Stimulated activated naive CD8-positive, alpha-beta T cell treated with anti-CD3 and anti-CD28 coated beads, Interleukin-15, amount 100 ng/mL, for 72 hours (primary cell): ENCODE data around the gene OLFM3.

Experiments used
- ATAC-seq: fragments of 150-1000 bp; cut with Tn5 transposase; 2 replicates; pipeline ENCODE4 v1.10.0; 2021; ENCODE audit warnings: mild to moderate bottlenecking, moderate library complexity
- DNase-seq, 2 donors: peaks; one replicate each; pipeline ENCODE4 v3.0.0; 2021 to 2022
- H3K27ac Mint-ChIP-seq, 2 donors: one replicate each; pipeline ENCODE4 v1.8.0; 2022; ENCODE audit warnings: mild to moderate bottlenecking in 2 of 2, mixed read lengths in 2 of 2, moderate library complexity in 2 of 2
- H3K27me3 Mint-ChIP-seq: one replicate; pipeline ENCODE4 v1.8.0; 2022; ENCODE audit warnings: mixed read lengths
- H3K4me1 Mint-ChIP-seq: one replicate; pipeline ENCODE4 v1.8.0; 2022; ENCODE audit warnings: mild to moderate bottlenecking, mixed read lengths
- H3K4me3 Mint-ChIP-seq, 2 donors: one replicate each; pipeline ENCODE4 v1.8.0; 2022; ENCODE audit warnings: mild to moderate bottlenecking in 2 of 2, mixed read lengths in 2 of 2, moderate library complexity in 1 of 2
- H3K9me3 Mint-ChIP-seq, 2 donors: one replicate each; pipeline ENCODE4 v1.8.0; 2022; ENCODE audit warnings: mixed read lengths in 2 of 2

The OLFM3 gene

DNA sequence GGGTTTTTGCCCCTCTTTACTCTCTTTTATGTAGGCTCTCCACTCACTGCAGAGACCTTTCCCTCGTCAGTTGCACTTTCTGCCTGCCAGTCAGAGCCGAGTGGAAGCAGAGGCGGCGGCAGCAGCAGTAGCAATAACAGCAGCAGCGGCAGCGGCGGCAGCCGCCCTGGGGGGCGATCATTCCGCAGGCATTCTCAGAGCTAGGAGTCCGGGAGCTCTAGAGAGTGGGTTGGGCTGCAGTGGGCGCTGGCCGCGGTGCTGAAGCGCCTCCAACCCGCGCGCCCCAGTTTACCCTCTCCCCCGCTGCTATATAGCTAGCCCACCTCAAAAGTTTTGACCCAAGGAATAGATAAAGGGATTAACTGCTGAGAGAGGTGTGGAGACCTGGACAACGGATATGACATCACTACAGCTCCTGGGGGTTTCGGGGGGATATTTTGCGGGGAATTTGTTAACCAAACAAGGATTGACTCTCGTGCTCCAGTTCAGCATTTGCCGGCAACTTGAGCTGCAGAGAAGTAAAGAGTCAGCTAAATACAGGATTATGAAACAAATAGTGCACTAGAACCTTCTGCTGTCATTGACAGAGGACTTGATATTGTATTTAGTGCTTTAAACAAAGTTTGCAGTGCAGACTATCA lies at the start of gene OLFM3:
Gene OLFM3 (minus strand): TSS at position 102 of the 641 bp plus-strand sequence.
- Mint-ChIP-seq H3K27ac (no peak within 1 kb of the TSS), H3K9me3 (no peaks in the 10 kb centered on the region), H3K4me3 (no peak within 1 kb of the TSS), H3K27me3 (peaks cover 17% of the 10 kb centered on the region), H3K4me1 (no peaks in the 10 kb centered on the region)
- ATAC-seq (no peak), DNase-seq (no peak)

DNA sequence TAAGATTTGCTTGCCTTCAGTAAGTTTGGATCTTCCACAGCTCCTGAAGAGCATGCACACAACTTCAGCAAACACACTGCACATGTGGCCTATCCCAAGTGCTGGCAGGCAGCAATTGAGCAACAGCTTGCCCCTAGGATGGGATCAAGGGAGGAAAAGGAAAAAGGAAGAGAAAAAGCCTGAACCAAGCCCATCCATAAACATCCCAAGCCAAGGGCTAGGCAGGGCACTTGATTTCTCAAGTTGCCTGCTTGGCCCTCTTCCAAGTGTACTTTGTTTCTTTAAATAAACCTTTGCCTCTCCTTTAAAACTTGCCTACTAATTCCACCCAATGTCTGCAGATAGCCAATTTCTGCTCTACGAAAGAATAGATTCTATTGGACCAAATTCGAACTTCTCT lies 49.0 kb upstream of the OLFM3 start:
- Mint-ChIP-seq H3K4me1 (no peaks in the 10 kb centered on the region), H3K9me3 (no peaks in the 10 kb centered on the region), H3K27me3 (no peaks in the 10 kb centered on the region), H3K4me3 (no peak overlapping the region), H3K27ac (no peak overlapping the region)
- DNase-seq (no peak), ATAC-seq (no peak)

DNA sequence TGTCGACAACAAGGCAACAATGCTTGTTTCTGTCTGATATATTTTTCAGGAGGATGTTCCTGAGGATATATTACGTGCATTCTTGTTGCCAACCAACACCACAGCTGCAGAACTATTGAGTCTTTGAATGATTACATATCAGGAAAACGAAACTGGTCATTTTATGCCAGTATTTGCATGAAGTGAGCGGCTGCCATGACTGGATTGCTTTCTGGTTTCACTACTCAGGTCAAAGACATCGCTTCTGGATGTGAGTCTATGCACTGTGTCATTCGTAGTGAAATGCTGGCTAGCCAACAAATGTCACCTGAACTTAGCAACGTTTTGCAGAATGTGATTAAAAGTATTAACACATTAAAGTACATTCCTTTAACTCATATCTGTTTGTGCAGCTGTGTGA lies 35.8 kb upstream of the OLFM3 start:
- Mint-ChIP-seq H3K27ac (no peak overlapping the region), H3K4me1 (no peaks in the 10 kb centered on the region), H3K9me3 (no peaks in the 10 kb centered on the region), H3K4me3 (no peak overlapping the region), H3K27me3 (no peaks in the 10 kb centered on the region)
- ATAC-seq (no peak), DNase-seq (no peak)

DNA sequence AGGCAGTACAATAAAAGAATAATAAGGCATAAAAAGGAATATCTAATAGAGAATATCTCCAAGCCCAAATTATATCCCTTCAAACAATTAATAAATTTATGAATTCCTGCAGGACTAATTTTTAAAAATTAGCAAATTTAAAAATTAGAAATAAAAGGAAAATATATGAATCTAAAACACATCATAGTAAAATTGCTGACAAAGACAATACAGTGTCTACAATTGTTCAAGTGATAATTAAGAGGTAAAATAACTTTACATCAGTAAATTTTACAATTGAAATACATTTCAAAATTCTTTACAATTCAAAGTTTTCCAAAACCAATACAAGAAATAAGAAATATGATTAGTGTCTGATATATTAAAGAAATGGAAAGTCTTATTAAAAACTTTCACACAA lies 22.8 kb upstream of the OLFM3 start:
- Mint-ChIP-seq H3K4me1 (no peaks in the 10 kb centered on the region), H3K4me3 (no peak overlapping the region), H3K27ac (no peak overlapping the region), H3K27me3 (no peaks in the 10 kb centered on the region), H3K9me3 (peaks cover 0 to 7% of the 10 kb centered on the region in 2 donors)
- ATAC-seq (no peak), DNase-seq (no peak)

DNA sequence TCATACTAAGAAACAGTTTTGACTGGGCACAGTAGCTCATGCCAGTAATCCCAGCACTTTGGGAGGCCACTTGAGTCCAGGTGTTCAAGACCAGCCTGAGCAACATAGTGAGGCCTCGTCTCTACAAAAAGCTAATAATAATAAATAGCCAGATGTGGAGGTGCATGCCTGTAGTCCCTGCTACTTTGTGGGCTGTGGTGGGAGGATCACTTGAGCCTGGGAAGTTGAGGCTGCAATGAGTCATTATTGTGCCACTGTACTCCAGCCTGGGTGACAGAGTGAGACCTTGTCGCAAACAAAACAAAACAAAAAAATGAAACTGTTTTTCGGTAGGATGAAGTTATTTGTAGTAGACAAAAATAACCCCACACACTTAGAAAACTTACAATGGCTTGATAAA lies 19.0 kb upstream of the OLFM3 start:
- Mint-ChIP-seq H3K27me3 (no peaks in the 10 kb centered on the region), H3K27ac (no peak overlapping the region), H3K4me1 (no peaks in the 10 kb centered on the region), H3K4me3 (no peak overlapping the region), H3K9me3 (peaks cover 0 to 8% of the 10 kb centered on the region in 2 donors)
- no peak for ATAC-seq
- DNase-seq: no peak

DNA sequence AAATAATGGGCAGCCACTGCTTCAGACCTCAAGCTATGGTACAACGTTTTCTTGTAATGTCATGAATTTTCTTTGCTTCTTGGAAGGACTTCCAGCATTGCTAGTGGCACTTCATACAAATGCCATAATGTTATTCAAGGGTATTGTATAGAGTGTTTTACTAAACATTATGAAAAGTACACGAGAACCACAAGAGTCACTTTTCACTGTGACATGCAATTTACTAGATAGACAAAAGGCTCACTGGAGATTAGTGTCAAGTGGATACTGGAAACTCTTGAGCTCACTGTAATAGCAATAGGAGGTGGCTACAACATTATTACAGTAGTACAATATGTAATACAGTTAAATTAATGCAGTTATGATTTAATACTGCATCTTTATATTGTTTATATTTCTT lies 5.3 kb upstream of the OLFM3 start:
- no peak for DNase-seq
- H3K9me3 Mint-ChIP-seq: peaks cover 0 to 5% of the 10 kb centered on the region in 2 donors

DNA sequence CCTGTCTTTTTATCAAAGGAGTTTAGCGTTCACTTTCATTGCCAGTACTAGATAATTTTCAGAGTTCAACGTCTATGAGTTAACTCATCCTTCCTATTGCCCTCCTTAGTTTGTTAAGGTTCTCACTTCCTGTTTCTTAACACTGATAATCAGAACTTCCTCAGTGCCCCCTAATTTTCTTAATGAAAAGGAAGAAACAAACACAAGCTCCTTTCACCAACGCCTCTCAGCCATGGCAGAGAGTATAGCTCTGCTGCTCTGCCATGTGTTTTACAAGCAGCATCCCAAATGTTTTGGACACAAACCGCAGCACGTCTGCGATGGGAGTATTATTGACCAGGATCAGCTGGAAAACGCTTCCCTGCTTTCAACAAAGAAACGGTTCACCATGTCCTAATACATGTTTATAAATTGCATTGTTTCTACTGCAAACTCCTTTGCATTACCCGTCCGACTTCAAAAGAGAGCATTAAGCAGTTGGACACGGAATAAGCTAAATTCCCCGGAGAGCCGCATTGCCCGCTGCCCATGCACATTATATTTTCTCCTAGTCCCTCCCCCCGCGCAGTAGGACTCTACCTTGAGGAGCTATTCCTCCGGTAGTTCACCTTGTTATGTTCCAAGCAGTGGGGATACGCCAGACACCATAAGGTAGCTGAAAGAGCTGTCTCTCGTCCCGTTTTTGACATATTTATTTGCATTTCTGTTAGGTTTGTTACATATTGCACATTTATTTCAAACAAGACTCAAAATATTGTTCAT lies 561 bp downstream of the OLFM3 start:
- ATAC-seq (no peak), DNase-seq (no peak)
- Mint-ChIP-seq H3K27ac (no peak overlapping the region), H3K27me3 (peaks cover 17% of the 10 kb centered on the region), H3K9me3 (no peaks in the 10 kb centered on the region), H3K4me3 (no peak overlapping the region), H3K4me1 (no peaks in the 10 kb centered on the region)

More for the DNA sequence above, 5.3 kb upstream of the OLFM3 start:
- H3K4me1 Mint-ChIP-seq: no peaks in the 10 kb centered on the region
- no peak overlapping the region for H3K27ac Mint-ChIP-seq
- H3K27me3 Mint-ChIP-seq: peaks cover 2% of the 10 kb centered on the region
- H3K4me3 Mint-ChIP-seq: no peak overlapping the region
- no peak for ATAC-seq

DNA sequence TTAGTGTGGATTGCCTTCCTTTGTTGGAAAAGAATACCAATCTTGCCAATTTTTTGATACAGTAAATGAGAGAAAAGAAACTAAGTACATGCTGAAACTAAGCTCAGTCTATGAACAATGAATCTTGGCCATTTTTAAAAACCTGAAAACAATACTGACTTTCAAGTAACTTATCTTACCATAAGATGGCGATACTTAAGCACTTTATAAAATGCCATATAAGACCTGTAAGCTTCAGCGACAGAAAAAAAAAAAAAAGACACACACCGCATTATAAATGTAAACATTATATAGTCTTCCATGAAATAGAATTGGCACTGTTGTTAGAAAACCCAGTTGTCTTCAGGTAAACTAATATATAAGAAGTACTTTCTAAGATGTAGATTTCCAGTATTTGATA lies 3.0 kb downstream of the OLFM3 start:
- DNase-seq: no peak
- no peak for ATAC-seq
- Mint-ChIP-seq H3K9me3 (no peaks in the 10 kb centered on the region), H3K4me3 (no peak overlapping the region), H3K27ac (no peak overlapping the region), H3K27me3 (peaks cover 17% of the 10 kb centered on the region), H3K4me1 (no peaks in the 10 kb centered on the region)

DNA sequence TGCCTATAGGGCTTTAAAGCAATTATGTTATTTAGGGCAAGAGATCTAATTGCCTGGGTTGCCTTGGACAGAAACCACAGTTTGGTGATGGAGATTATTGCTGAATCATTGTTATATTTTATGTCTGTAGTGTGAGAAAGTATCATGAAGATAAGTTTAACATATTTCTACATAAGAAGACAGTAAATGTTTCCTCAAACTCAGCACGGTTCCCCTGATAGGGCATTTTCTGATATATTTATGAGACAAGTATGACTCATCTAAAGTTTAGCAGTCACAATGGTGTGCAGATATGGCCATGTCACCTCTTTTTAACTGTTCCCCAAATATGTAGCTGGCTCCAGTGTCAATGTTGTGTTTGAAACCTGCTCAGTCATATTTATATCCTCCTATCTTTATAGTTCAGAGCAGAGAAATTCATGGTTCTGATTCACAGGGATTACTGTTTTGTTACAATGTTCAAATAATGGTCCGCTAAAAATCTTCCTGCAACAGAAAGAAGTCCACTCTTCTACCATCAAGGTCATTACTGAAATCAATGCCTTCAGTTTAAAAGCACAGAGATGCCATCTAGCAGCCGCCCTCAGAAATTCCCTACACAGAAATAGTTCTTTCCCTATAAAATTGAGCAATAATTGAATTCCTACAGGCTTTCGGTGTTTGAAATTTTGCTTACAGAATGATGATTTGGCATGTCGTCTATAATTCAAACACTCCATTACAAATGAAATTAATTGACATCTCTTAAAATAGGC lies 3.7 kb downstream of the OLFM3 start:
- Mint-ChIP-seq H3K27ac (no peak overlapping the region), H3K27me3 (peaks cover 17% of the 10 kb centered on the region), H3K9me3 (no peaks in the 10 kb centered on the region), H3K4me1 (no peaks in the 10 kb centered on the region), H3K4me3 (no peak overlapping the region)
- ATAC-seq (no peak), DNase-seq (no peak)

DNA sequence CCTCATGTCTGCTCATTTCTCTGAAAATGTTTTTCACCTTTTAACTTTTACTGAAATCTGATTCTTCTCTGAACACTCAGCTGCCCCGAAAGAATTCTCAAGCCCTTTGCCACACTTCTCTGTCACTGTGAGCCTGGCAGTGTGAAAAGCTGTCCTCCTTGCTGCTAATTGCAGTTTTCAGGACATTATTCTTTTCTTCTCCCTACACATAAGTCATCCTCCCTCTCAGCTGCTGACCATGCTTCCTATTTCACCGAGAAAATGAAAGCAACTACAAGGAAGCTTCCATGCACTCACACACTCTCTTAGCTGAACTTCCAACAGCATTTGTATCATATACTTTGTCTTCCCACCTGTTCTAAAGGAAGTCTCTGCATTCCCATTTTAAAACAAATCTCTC lies 15.8 kb downstream of the OLFM3 start:
- H3K27me3 Mint-ChIP-seq: no peaks in the 10 kb centered on the region
- no peak for ATAC-seq
- no peaks in the 10 kb centered on the region for H3K4me1 Mint-ChIP-seq
- no peaks in the 10 kb centered on the region for H3K9me3 Mint-ChIP-seq
- H3K27ac Mint-ChIP-seq: no peak overlapping the region
- no peak overlapping the region for H3K4me3 Mint-ChIP-seq
- no peak for DNase-seq

DNA sequence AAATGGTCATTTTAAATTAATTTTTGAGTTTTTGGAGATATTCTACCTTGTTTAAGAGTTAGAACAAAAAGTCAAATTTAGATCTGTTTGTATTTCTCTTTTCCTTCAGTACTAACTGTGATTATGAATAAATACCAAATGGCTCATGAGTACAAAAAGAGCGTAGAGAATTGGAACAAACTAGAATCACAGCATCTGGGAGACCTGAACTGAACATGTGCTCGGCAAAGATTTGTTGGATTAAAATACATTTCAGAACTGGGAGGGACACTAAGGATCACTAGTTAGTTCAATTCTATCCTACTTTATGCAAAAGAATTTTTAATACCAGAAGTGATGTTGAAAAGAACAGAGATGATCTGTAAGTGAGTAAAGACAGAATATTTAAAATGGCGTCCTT lies 19.5 kb downstream of the OLFM3 start:
- Mint-ChIP-seq H3K27me3 (no peaks in the 10 kb centered on the region), H3K4me1 (no peaks in the 10 kb centered on the region), H3K4me3 (no peak overlapping the region), H3K9me3 (no peaks in the 10 kb centered on the region), H3K27ac (no peak overlapping the region)
- ATAC-seq: no peak
- no peak for DNase-seq

DNA sequence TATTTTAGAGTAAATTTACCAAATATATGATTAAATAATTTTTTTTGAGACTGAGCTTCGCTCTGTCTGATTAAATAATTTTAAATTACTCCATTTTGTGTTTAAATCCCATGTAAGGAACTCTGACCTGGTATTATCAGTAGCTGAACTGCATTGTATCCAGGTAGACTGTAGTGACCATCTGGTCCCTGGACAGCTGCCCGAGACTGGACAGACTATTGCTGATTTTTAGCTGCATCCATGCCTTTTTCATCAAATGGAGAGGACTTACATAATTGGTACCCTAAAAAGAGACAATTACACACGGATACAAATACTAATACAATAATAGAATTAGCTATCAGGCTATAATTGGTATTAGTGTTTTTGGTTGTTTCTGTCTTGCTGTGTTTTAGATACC lies 20.6 kb downstream of the OLFM3 start:
- no peak overlapping the region for H3K27ac Mint-ChIP-seq
- no peak overlapping the region for H3K4me3 Mint-ChIP-seq
- H3K4me1 Mint-ChIP-seq: no peaks in the 10 kb centered on the region
- no peaks in the 10 kb centered on the region for H3K9me3 Mint-ChIP-seq
- DNase-seq (no peak), ATAC-seq (no peak)
- H3K27me3 Mint-ChIP-seq: no peaks in the 10 kb centered on the region

DNA sequence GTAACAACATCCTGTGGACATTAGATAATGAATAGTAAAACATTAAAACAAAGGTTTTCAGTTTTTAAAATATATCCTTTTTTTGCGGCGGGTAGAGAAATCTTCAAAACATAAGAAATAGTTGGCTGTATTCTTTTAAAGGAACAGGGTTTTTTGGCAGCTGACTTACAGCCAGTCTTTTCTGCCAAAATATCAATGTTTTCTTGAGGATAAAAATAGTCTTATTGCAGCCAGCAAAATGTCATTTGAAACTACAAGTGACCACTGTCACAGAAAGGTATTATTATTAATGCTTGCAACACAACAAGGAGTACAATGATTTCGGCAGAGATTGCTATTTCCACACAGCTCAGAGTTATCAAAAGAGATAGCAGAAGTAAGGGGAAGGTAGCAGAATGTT lies 21.4 kb downstream of the OLFM3 start:
- ATAC-seq: no peak
- Mint-ChIP-seq H3K4me3 (no peak overlapping the region), H3K27me3 (no peaks in the 10 kb centered on the region), H3K9me3 (no peaks in the 10 kb centered on the region), H3K27ac (no peak overlapping the region), H3K4me1 (no peaks in the 10 kb centered on the region)
- no peak for DNase-seq

DNA sequence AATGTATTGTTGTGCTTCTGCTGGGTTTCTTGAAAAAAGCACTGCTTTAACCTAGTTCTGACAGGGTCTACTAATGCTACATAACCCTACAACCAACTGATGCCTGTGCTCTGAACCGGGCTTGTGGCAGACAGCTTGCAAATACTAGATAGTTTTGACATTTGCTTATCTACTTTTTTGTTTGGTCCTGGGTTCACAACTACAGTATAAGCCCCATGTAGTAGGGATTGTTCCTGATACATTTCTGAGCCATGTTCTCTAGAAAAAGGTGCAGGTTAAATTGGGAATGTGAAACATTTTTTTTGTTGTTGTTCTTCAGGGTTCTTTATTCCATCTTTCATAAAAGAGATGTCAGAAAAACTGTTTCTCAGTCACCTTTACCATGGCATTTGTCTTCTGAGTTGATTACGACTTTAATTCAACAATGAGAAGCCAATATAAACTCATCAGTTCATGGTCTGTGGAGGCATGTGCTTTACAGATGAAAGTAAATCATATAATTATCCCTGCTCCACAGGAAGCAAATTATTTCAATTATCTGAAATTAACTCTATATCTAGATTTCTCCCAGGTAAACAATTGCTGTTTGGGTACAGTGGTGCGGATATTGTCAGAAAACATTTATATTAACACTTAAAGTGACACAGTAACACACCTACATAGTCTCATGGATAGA lies 22.0 kb downstream of the OLFM3 start:
- no peaks in the 10 kb centered on the region for H3K4me1 Mint-ChIP-seq
- H3K27ac Mint-ChIP-seq: no peak overlapping the region
- DNase-seq: no peak
- no peak for ATAC-seq
- H3K4me3 Mint-ChIP-seq: no peak overlapping the region
- no peaks in the 10 kb centered on the region for H3K27me3 Mint-ChIP-seq
- H3K9me3 Mint-ChIP-seq: no peaks in the 10 kb centered on the region

DNA sequence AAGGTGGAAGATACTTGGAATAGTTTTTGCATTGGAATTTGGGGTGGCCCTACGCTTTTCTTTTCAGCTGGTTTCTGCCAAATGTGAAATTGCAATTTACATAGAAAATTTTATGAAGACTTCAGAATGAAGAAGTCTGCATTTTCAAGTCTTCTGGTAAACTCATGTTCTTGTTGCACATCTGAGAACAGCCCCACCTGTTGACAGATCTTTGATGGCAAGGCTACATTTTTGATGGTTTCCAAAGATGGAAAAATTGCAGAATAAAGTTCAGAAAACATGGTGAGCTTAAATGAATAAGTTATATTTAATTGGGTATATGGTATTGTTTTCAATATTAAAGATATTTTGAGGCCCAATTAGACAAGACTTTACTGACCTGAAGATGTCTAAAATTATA lies 25.4 kb downstream of the OLFM3 start:
- no peaks in the 10 kb centered on the region for H3K4me1 Mint-ChIP-seq
- H3K9me3 Mint-ChIP-seq: no peaks in the 10 kb centered on the region
- no peaks in the 10 kb centered on the region for H3K27me3 Mint-ChIP-seq
- H3K27ac Mint-ChIP-seq: no peak overlapping the region
- DNase-seq (no peak), ATAC-seq (no peak)
- H3K4me3 Mint-ChIP-seq: no peak overlapping the region

DNA sequence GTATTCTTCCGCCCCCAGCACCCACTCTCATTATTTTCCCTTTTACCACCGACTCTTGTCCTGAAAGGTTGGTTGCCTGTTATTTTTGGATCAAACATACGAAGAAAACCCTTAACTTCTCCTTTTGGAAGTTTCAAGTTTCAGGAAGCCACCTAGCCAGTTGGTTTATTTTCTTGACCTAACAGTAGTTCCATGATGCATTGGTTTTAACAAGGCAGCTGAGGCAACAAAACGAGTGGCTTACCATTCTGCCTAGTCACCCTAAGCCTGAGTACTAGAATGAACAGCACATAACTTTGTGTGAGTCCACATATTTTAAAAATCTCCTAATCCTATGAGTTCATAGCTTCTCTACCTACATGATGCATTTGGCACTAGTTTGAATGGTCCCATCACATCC lies 28.9 kb downstream of the OLFM3 start:
- Mint-ChIP-seq H3K4me3 (no peak overlapping the region), H3K27ac (no peak overlapping the region), H3K4me1 (no peaks in the 10 kb centered on the region), H3K27me3 (no peaks in the 10 kb centered on the region), H3K9me3 (no peaks in the 10 kb centered on the region)
- ATAC-seq (no peak), DNase-seq (no peak)
